OCI-LY7 (cell line): Measurements from ENCODE around the gene GCKR. TPM values are rescaled to one million over a fixed set of nuclear protein-coding genes. Genes with fewer than 3 reads are reported as not detected.

Experiments
- BruUV-seq: library from RNA; stranded (reverse); fragments of 400-500 nt; replicated peaks from 2 replicates; lab custom pipeline; 2021; lab: Mats Ljungman, UMichigan
- CTCF ChIA-PET: fragments of 300-600 bp; sonication (Branson Sonifier 250); formaldehyde crosslinking; loops from one replicate; lab custom pipeline; 2022; ENCODE audit warnings: antibody characterized with exemption; ENCODE audit not compliant: unreplicated experiment; lab: Charles Lee
- POLR2A ChIA-PET: fragments of 300-600 bp; sonication (Branson Sonifier 250); formaldehyde crosslinking; loops from one replicate; lab custom pipeline; 2022; ENCODE audit warnings: antibody characterized with exemption; lab: Charles Lee
- DNase-seq: peaks from one replicate; pipeline ENCODE4 v3.0.0-alpha.2; 2015; ENCODE audit warnings: low spot score
- H2AFZ ChIP-seq: fragments of 200-600 bp; sonication (generic), shearing (Covaris generic); 2 replicates; pipeline ENCODE4 v1.6.1; 2014; ENCODE audit warnings: mild to moderate bottlenecking, antibody characterized with exemption, low read length, moderate library complexity
- H3K27ac ChIP-seq: fragments of 200-600 bp; sonication (generic); 2 replicates; pipeline ENCODE4 v1.5.1; 2014; ENCODE audit warnings: mixed run types, low read depth, mild to moderate bottlenecking, moderate library complexity, low read length, inconsistent platforms; ENCODE audit not compliant: poor library complexity, severe bottlenecking
- H3K36me3 ChIP-seq: fragments of 200-600 bp; sonication (generic); 2 replicates; pipeline ENCODE4 v1.6.1; 2014; ENCODE audit warnings: mild to moderate bottlenecking, antibody characterized with exemption, low read length, moderate library complexity, mixed read lengths; ENCODE audit not compliant: insufficient read depth
- H3K4me1 ChIP-seq: fragments of 200-600 bp; sonication (generic); 2 replicates; pipeline ENCODE4 v1.5.1; 2014; ENCODE audit warnings: mild to moderate bottlenecking, low read length; ENCODE audit not compliant: insufficient read depth, poor library complexity, severe bottlenecking
- H3K4me2 ChIP-seq: fragments of 200-600 bp; sonication (generic); 2 replicates; pipeline ENCODE4 v1.6.1; 2014; ENCODE audit warnings: mild to moderate bottlenecking, low read length
- H3K4me3 ChIP-seq: fragments of 200-600 bp; sonication (generic); 2 replicates; pipeline ENCODE4 v1.5.1; 2014; ENCODE audit warnings: mild to moderate bottlenecking, low read depth, low read length; ENCODE audit not compliant: poor library complexity, severe bottlenecking
- H3K79me2 ChIP-seq: fragments of 200-600 bp; sonication (generic); 2 replicates; pipeline ENCODE4 v1.6.1; 2016; ENCODE audit warnings: low read depth, mild to moderate bottlenecking, low read length, moderate library complexity, mixed read lengths; ENCODE audit not compliant: insufficient read depth
- H3K9me2 ChIP-seq: fragments of 200-600 bp; sonication (generic); 2 replicates; pipeline ENCODE4 v1.6.1; 2016; ENCODE audit warnings: mild to moderate bottlenecking, low read length, mixed read lengths; ENCODE audit not compliant: insufficient read depth
- H3K9me3 ChIP-seq: fragments of 200-600 bp; sonication (generic); 2 replicates; pipeline ENCODE4 v1.6.1; 2014; ENCODE audit warnings: mild to moderate bottlenecking, mixed run types, low read length, mixed read lengths
- H4K20me1 ChIP-seq: fragments of 200-600 bp; sonication (generic); 2 replicates; pipeline ENCODE4 v1.6.1; 2014; ENCODE audit warnings: mild to moderate bottlenecking, antibody characterized with exemption, low read length, moderate library complexity, mixed read lengths; ENCODE audit not compliant: insufficient read depth
- CTCF ChIP-seq: fragments of 200-600 bp; sonication (generic); conservative IDR thresholded peaks from 2 replicates; pipeline ENCODE4 v1.5.1; 2014; ENCODE audit warnings: mild to moderate bottlenecking, antibody characterized with exemption, low read length, moderate library complexity, mixed read lengths
- EZH2phosphoT487 ChIP-seq: fragments of 200-600 bp; sonication (generic); IDR thresholded peaks from 2 replicates; pipeline ENCODE4 v1.6.1; 2018; ENCODE audit warnings: low read depth, borderline replicate concordance, mild to moderate bottlenecking, mixed run types, antibody characterized with exemption, low read length, moderate library complexity, mixed read lengths
- intact Hi-C: fragments of 100-400 bp; cut with micrococcal nuclease; formaldehyde crosslinking; loops from one replicate; pipeline ENCODE4 v1.10.0; 2022; ENCODE audit not compliant: unreplicated experiment
- total RNA-seq, 2 experiments: library from RNA; depleted of rRNA in 1 of 2; stranded (reverse); fragments of >200 nt in 1 of 2; shearing (Covaris generic) in 1 of 2; gene quantifications; 2 replicates each; pipeline ENCODE4 v1.2.3, GENCODE V29; 2014 to 2022

GCKR gene
- total RNA-seq, 2 experiments from 2014 or later: not detected

GRCh38 chr2:27494944-27495554 lies 1.6 kb upstream of the GCKR start, which contains the start of gene FNDC4:
TSS of gene FNDC4 (minus strand) at chr2:27495200. CDS start at chr2:27494679, 521 bp downstream.
- ChIA-PET POLR2A (interaction anchor here (0.6 kb wide), 1 partner anchor 1438 kb away, joined by 4 read pairs; no protein-coding TSS in a partner anchor), CTCF (no interaction called here)
- Histone ChIP-seq H3K4me1 (peaks cover 2% of the 10 kb centered on the region), H3K27ac (no peak within 1 kb of the TSS), H3K9me3 (no peaks in the 10 kb centered on the region), H3K4me2 (no peak within 1 kb of the TSS), H3K9me2 (no peaks in the 10 kb centered on the region), H3K79me2 (no peaks in the 10 kb centered on the region), H3K4me3 (no peak within 1 kb of the TSS), H2AFZ (no peak within 1 kb of the TSS), H4K20me1 (no peaks in the 10 kb centered on the region), H3K36me3 (no peaks in the 10 kb centered on the region)
- no peak for DNase-seq
- BruUV-seq: no TSS peak
- no peak for TF ChIP-seq EZH2phosphoT487
- TF ChIP-seq CTCF: no peak
- intact Hi-C loops: no loop called here

GRCh38 chr2:27495840-27496356 lies 741 bp upstream of the GCKR start:
- DNase-seq: no peak
- Histone ChIP-seq H3K27ac (no peak overlapping the region), H3K4me2 (no peak overlapping the region), H3K4me1 (no peaks in the 10 kb centered on the region), H3K36me3 (no peaks in the 10 kb centered on the region), H2AFZ (no peak overlapping the region), H3K9me3 (no peaks in the 10 kb centered on the region), H4K20me1 (no peaks in the 10 kb centered on the region), H3K79me2 (no peaks in the 10 kb centered on the region), H3K4me3 (no peak overlapping the region), H3K9me2 (no peaks in the 10 kb centered on the region)
- no peak for TF ChIP-seq CTCF
- CTCF ChIA-PET: no interaction called here
- BruUV-seq: no TSS peak
- intact Hi-C loops: no loop called here
- POLR2A ChIA-PET: no interaction called here

GRCh38 chr2:27497288-27497627 lies 619 bp downstream of the GCKR start:
- Histone ChIP-seq H3K4me2 (no peak overlapping the region), H3K4me3 (no peak overlapping the region), H3K27ac (no peak overlapping the region), H3K4me1 (no peaks in the 10 kb centered on the region), H3K9me2 (no peaks in the 10 kb centered on the region), H3K79me2 (no peaks in the 10 kb centered on the region), H3K9me3 (no peaks in the 10 kb centered on the region), H3K36me3 (no peaks in the 10 kb centered on the region), H4K20me1 (no peaks in the 10 kb centered on the region), H2AFZ (no peak overlapping the region)
- ChIA-PET CTCF (no interaction called here), POLR2A (no interaction called here)
- no peak for DNase-seq
- BruUV-seq: no TSS peak
- TF ChIP-seq CTCF (no peak), EZH2phosphoT487 (no peak)
- intact Hi-C loops: no loop called here
